Nucleus accumbens (tissue), 56 donors: Measurements from ENCODE around the gene IER3.
"Not testable (repeated sequence)": the region's sequence is repeated elsewhere in the genome, so short reads cannot be mapped to it uniquely, and the experiment has no call there.

Experiments
- DNase-seq, 56 donors: peaks; one replicate each; lab custom pipeline; 2025; lab: John Stamatoyannopoulos, UW

The IER3 gene

GRCh38 chr6:30769088-30769852, 24.9 kb upstream of the IER3 start:
- DNase-seq, result peak in 30 of 56 donors; percentile 10 to 74 (median 34)

GRCh38 chr6:30768634-30769087, 24.3 kb upstream of the IER3 start:
- peak in 1 of 56 donors; percentile 38 for DNase-seq

GRCh38 chr6:30767944-30768301, 23.6 kb upstream of the IER3 start:
- DNase-seq, result no peak

DNA sequence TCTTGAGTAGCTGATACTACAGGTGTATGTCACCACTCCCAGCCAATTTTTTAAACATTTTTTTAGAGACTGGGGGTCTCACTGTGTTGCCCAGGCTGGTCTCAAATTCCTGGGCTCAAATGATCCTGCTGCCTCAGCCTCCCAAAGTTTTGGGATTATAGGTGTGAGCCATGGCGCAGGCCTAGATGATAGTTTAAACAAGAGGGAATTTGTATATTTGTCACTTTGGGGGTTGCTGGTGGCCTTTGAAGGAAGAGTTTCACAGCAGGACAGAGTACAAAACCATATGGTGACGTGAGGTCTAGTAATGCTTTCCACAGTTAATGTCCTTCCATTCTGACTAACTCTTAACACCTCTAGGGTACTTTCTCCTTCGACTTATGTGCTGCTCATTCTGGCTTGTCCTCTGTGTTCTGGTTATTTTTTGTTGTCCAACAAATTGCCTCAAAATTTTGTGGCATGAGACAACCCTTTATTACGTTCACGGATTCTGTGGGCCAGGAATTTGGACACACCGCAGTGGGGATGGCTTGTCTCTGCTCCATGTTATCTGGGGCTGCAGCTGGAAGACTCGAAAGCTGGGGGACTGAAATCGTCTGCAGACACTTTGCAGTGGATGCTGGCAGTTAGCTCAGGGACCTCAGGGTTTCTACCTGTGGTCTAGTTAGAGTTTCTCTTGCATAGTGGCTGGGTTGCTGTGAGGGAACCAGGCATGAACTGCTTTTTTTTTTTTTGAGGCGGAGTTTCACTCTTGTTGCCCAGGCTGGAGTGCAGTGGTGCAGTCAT, 23.0 kb upstream of the IER3 start:
- no peak for DNase-seq

GRCh38 chr6:30766461-30767157, 22.3 kb upstream of the IER3 start:
- DNase-seq, result no peak

DNA sequence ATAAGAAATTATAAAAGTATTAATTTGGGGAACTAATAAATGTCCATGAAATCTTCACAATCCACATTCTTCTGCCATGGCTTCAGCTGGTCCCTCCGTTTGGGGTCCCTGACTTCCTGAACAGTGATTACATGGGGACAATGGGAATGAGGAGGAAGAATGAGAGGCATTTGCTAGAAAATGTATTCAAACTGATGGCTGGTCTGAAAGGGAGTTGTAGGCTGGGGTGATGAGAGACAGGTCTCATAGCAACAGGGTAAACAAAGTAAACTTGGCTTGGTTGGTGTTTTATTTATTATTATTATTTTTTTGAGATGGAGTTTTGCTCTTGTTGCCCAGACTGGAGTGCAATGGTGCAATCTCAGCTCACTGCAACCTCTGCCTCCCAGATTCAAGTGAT, 21.1 kb upstream of the IER3 start:
- not testable (repeated sequence) for DNase-seq

GRCh38 chr6:30764490-30765043, 20.2 kb upstream of the IER3 start:
- not testable (repeated sequence) for DNase-seq

GRCh38 chr6:30763618-30764489, 19.5 kb upstream of the IER3 start:
- no peak for DNase-seq

GRCh38 chr6:30763155-30763617, 18.8 kb upstream of the IER3 start:
- DNase-seq, result no peak

DNA sequence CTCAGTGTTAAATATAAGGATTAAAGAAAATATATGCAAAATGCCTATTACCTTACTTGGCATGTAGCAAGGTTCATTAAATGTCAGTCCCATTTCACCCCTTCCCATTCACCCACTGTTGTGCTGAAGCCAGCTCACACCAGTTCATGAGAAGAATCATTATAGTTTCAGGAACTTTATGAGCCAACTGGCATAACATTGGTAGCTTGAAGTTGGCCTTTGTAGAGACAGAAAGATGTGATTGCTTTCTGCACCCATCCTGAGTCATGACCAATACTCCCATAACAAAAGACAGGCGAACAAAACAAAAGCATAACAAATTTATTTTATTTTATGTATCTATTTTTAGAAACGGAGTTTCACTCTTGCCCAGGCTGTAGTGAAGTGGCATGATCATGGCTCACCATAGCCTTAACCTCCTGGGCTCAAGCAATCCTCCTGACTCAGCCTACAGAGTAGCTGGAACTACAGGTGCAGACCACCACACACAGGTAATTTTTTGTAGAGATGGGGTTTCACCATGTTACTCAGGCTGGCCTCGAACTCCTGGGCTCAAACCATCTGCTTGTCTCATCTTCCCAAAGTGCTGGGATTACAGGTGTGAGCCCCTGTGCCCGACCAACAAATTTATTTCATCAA, 17.6 kb upstream of the IER3 start:
- DNase-seq, result no peak

GRCh38 chr6:30760549-30760948, 16.2 kb upstream of the IER3 start:
- DNase-seq, result no peak

DNA sequence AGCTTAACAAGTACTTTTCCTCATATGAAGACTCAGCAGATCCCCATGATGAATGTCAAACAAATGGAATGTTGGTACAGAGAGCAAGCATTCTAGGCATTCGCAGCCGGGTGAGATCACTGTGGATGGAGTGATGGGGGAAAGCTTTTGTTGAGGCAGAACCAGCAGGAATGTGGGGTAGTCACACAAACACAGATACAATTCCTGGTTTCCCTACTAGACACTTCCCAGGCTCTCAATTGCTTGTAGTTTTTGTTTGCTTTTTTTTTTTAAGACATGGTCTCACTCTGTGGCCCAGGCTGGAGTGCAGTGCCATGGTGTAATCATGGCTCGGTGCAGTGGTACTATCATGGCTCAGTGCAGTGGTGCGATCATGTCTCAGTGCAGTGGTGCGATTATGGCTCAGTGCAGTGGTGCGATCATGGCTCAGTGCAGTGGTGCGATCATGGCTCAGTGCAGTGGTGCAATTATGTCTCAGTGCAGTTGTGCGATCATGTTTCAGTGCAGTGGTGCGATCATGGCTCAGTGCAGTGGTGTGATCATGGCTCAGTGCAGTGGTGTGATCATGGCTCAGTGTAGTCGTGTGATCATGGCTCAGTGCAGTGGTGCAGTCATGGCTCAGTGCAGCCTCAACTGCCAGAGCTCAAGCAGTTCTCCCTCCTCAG, 15.4 kb upstream of the IER3 start:
- no peak for DNase-seq

- DNase-seq, result no peak
Observed at GRCh38 chr6:30757261-30757904, 13.0 kb upstream of the IER3 start.

- DNase-seq, result not testable (repeated sequence)
Observed at GRCh38 chr6:30756405-30757003, 12.2 kb upstream of the IER3 start.

- no peak for DNase-seq
Observed at GRCh38 chr6:30754631-30755030, 10.3 kb upstream of the IER3 start.

GRCh38 chr6:30752157-30752927, 8.0 kb upstream of the IER3 start:
- DNase-seq, result peak in 27 of 56 donors; percentile 1 to 69 (median 24)

DNA sequence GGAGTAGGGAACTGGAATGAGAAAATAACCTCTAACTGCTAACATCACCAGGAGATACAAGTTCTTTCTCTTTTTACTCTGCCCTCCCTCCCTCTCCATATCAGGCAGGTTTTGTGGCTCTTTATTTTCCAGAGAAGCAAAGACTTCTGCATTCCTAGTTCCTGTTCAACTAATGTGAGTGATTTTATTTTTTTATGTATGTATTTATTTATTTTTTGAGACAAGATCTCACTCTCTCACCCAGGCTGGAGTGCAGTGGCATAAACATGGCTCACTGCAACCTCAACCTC, 6.0 kb upstream of the IER3 start:
- no peak for DNase-seq
